Endothelial cell of hepatic sinusoid (primary cell): Measurements from ENCODE around the gene SLC2A13.

Experiments used
- in situ Hi-C: cut with HindIII; loops from 2 replicates; pipeline ENCODE4 v1.10.0; 2017; ENCODE audit warnings: low sequenced_read_pairs

SLC2A13 gene

DNA sequence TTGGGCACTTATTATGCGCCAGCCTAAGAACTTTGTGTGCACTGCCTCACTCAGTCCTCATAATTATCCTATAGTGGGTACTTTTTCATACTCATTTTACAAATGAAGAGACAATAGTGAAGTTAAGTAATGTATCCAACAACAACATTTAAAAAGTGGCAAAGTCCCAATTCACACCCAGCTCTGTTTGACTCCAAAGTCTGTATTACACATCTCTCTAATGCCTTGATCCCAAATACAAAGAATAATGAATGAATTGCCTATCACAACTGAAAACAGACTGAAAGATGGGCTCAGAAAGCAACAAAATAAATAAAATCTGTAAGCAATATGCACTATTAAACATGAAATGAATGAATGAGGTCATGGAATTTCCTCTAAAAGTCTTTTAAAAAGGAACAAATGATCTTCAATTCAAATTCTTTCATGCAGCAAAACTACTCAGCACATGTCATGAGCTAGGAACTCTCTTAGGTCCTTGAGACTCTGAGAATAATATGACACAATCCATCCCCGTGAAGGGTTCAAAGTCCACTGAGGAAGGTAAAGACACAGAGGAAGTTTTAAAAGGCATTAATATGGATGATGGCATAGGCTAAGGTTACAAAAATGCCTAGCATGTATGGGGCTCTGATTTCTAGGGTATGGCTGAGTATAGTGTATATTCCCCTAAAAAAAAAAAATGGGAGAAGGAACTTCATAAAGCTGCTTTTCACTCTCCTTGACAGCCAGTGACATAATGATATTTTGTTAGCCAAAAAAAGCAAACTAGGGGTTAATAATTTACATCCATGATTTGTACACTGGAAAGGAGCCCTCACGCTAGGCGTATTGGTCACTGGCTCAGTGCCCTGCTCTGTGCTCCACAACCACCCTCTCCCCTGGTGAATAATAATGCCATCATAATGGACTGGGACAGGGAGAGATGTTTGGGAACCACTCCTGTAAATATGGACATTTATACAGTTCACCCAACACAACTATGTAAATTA lies 103.4 kb downstream of the SLC2A13 start:
- in situ Hi-C loops: no loop called here

DNA sequence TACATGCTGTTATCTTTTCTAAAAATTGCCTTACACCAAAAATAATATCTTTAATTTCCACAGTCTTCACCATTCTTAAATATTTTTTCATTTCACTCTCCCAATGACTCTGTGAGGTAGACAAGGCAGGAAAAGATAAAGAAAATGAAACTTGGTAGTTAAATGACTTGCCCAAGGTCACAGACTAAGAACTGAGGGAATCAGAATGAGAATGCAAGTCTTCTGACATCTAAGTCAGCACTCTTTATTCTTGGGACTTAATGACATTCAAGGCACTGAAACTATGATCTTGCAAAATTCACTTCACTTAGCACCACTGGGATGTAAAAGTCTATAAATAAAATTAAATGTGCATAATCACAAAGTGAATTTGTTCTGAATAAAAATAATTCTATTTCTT lies 104.5 kb downstream of the SLC2A13 start:
- in situ Hi-C loops: no loop called here

DNA sequence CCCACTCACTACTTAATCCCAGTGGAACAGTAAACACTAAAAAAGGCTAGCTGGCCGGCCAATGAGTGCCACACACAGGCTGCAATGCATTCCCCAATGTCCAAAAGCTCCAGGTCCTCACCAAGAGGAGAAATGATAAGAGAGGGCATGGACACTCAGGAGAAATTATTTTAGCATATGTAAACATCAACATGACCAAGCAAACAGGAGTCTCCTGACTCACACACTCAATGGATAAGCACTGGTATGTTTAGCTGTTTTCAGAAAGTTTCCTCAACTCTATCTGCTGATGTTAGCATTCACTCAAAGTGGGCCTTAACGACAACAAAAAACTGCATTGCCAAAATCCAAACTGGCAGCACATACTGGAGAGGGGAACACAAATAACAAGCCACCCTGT lies 105.0 kb downstream of the SLC2A13 start:
- in situ Hi-C loops: no loop called here

DNA sequence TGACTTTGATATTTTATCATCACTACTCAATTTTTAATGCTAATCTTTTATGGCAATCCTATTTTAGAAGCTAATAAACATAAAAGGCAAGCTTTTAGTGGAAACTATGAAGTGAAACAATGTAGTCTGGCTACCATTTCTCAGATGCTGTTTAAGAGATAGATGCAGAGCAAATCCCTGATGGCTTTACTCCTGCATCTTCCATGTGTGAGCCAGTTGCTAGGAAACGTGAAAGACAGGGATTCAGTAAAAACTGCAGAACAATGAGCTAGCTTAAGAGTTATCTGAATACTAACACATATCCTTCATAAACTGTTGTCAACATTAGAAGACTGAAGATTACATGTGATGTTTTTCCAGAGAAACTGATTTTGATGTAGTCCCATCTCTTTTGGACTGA lies 112.6 kb downstream of the SLC2A13 start:
- in situ Hi-C loops: loop anchor here (5.0 kb wide), 1 partner anchor 61 kb away; no protein-coding TSS in a partner anchor

DNA sequence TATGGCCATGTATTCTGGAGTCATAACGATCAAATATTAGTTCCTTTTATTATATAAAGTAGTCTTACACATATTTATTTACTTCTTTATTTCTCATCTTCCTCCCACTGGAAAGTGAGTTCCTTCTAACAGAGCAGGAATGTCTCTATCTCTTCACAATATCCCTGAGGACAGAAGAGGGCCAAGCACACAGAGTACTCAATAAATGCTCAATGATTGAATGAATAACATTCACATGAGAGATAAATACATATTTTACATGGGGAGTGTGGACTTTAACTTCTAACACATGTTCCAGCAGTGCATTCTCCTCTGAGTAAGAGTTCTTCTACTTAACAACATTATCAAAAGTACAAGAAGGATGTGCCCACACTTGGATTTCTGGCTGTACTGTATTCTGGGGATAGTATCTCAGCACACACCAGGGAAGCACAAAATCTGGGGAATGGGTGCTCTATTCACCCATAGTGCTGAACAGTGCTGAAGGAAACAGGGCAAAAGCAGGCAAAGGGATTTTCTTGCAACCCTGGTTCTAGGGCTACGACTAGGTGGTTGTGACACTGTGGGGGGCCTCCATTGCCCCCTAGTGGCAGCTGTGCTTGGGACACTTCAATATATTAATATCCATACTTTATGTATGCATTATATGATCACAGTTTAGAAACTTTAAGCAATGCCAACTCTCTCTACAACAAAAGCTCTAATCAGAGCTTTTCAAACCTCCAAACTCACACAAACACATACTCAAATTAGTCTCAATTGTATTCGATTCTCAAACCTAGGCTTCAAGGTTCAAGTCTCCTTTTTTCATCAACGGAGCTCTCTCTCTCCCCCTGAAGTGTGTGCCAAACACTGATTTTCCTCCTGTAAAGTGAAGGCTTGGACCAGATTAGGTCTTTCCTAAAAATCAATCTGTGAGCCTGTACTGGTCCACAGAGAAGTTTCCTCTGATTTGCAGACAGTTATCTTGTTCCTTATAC lies 115.5 kb downstream of the SLC2A13 start:
- in situ Hi-C loops: loop anchor here (5.0 kb wide), 1 partner anchor 58 kb away; no protein-coding TSS in a partner anchor

DNA sequence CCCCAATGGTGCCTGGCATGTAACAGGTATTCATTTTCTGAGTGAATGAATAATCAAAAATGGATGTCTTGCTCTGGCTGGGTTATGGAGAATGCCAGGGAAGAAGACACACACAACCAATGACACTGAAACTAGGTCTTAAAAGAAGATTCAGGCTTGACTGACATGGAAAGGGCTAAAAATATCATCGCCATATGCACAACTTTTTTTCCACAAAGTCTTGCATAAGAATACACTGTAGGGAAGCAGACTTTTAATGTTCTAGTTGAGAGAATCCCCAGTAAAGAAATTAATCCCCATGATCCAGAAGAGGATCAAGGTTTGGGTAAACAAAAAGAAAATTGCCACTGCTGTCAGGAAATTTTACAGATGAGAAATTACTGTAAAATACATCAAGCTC lies 116.4 kb downstream of the SLC2A13 start:
- in situ Hi-C loops: loop anchor here (5.0 kb wide), 1 partner anchor 33 kb away; no protein-coding TSS in a partner anchor

DNA sequence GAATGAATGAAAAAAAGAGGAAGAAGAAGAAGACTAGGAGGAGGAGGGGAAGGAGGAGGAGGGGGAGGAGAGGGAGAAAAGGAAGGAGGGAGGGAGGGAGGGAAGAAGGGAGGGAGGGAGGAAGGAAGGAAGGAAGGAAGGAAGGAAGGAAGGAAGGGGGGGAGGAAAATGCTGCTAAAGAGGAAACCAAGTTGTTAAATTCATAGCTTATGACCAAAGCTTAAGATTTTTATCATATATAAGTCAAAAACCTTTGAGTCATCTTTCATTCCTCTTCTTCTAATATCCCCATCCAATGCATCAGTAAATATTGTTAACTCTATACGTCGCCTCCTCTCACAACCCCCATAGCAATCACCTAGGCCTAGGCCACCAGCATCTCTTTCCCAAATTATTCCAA lies 117.3 kb downstream of the SLC2A13 start:
- in situ Hi-C loops: loop anchor here (5.0 kb wide), 1 partner anchor 34 kb away; no protein-coding TSS in a partner anchor

DNA sequence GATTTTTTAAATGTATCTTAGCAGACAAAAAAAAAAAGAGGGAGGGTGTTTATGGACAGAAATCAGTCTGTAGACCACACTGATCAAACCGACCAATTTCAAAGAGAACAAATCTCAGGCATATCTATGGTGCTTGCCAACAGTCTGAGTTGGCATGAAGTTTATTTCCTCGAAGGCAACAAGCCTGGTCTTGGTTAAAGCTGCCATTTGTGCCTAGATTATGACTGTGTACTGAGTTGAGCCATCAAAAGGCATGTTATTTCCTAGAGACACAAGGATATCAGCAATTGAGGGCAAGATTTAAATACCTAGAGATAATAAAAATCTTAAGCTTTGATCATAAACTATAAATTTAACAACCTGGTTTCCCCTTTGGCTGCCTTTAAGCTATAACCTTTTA lies 119.2 kb downstream of the SLC2A13 start:
- in situ Hi-C loops: loop anchor here (5.0 kb wide), 1 partner anchor 36 kb away; no protein-coding TSS in a partner anchor

DNA sequence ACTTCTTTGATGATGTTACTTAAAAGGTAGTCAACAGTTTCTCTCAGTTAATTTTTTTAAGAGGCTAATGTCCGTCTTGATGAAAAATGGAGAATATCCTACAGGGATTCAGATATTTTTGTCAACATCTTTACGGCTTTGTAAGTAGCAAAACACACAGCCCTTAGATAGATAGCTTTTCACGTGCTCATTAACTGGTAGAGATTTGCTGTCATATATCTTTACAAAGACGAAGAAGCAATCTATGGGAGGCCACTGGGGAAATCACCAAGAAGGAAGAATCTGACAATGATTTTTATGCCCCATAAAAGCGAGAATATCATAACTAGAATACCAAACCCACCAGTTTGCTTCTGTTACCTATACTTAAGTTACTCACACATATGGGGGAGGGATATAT lies 121.2 kb downstream of the SLC2A13 start:
- in situ Hi-C loops: loop anchor here (5.0 kb wide), 1 partner anchor 38 kb away; no protein-coding TSS in a partner anchor

DNA sequence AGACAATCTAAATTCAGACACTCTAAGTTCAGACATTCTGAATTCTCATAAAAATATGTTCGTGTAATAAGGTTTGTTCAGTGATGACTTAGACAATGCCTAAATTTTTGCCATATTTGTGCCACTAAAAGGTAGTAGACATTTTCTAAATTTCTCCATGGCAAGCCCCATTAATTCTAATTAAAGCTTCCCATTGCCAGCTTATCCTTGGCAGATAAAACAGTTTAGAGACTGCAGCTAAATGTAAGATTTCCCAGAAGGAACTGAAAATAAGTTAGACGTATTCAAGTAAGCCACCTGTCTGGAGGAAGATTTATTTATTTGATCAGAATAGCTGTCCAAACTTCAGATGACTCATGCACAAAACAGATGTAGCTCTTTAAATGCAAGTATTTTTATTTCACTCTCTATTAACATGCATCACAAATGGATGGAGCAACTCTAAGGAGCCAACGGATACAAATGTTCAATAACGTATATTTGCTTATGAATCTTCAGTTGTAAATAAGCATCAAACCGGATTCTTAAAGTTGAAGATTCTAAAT lies 130.4 kb downstream of the SLC2A13 start:
- in situ Hi-C loops: no loop called here

DNA sequence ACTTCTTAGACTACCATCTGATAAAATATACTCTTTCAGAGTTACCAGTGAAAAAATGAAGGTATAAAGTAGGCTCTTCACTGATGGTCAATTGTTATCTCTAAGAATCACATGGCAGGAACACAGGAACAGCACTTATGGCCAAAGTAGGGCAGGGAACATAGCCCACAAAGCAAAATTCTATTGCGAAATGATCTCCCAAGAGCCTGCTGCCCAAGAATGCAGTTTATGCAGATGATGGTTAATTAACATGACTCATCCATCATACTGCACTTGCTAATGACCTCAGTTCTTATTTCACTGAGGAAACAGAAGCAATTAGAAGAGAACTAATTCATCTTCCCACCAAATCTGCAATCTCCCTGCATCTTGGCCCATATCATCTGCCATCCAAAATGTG lies 133.8 kb downstream of the SLC2A13 start:
- in situ Hi-C loops: no loop called here

DNA sequence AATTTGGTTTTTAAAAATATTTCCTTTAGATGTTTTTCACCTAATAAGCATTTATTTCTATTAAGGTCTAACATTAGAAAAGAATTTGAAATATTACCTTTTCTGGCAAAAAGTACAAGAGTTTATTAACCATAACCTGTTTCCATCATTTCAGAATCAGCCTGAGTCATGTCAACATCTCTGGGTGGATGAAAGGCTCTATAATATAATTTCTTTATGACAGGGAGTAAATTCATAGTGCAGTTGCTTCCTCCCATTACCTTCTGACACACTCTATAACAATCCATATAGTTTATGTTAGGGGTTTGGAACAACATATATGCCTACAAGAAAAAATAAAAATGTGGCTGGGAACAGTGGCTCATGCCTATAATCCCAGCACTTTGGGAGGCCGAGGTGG lies 134.5 kb downstream of the SLC2A13 start:
- in situ Hi-C loops: no loop called here

DNA sequence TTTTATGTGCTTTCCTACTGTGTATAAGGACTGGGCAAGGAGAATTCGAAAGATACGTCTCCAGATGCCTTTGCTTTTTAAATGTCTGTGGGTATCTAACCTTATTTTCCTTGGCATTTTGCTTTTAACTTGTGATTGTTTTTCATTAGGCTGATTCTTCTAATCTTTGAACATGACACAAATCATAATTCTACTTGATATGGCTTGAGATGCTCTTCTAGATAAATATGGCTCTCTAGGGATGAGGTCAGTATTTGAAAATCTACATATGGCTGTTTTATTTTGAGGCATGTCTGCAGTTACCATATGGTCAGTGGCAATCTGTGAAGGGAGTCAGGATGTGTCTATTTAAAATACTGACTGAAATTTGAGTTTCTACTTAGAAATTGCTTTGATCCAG lies 139.2 kb downstream of the SLC2A13 start:
- in situ Hi-C loops: no loop called here

DNA sequence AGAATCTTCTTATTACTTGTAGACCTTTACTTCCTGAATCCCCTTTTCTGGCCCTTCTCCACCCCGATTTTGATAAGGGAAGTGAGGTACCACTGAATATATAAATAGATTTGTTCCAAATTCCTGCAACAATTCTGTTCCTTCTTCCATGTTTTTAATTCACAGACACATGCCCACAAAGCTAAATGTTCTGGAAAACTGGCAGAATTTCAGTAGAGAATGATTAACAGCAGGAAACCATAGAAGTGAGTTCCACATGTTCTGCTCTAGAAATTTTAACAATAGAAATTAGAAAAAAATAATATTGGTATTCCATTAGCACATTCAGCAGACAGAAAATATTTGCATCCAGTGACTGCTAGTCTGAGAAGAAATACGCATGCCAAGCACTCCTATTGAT lies 139.6 kb downstream of the SLC2A13 start:
- in situ Hi-C loops: no loop called here

DNA sequence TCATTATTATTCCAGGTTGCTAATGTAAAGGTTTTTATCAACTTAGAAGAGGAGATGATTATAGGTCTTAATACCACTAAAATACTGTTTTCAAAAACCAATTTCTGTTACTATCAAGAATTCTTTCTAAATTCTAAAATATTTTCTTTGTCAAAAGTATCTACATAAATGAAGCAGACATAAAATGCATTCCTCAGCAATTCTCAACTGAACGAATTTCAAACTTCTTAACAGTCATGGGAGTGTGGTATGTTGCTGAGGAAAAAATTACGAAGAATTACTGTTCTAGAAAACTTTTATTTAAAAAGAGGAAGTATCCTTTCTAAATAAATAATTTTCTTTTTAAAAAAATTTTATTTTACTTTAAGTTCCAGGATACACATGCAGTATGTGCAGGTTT lies 146.4 kb downstream of the SLC2A13 start:
- in situ Hi-C loops: loop anchor here (10.0 kb wide), 1 partner anchor 485 kb away; no protein-coding TSS in a partner anchor

DNA sequence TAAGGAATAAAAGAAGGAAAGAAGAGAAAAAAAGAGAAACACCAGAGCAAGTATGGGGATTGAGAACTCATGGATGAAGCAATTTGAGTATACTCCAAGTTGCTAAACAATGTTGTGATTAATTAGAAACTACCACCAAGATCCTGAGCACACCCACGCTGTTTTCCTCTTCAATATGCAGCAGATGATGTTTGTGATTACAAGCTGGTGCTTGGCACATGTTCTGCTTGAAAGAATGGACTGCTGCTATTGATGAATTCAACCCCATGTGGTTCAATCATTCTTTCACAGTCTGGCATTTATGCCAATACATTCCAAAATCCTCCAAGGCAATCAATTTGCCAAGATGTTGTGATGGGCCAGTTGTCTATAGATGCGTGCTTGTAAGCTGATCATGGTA lies 146.8 kb downstream of the SLC2A13 start:
- in situ Hi-C loops: loop anchor here (10.0 kb wide), 1 partner anchor 486 kb away; no protein-coding TSS in a partner anchor

DNA sequence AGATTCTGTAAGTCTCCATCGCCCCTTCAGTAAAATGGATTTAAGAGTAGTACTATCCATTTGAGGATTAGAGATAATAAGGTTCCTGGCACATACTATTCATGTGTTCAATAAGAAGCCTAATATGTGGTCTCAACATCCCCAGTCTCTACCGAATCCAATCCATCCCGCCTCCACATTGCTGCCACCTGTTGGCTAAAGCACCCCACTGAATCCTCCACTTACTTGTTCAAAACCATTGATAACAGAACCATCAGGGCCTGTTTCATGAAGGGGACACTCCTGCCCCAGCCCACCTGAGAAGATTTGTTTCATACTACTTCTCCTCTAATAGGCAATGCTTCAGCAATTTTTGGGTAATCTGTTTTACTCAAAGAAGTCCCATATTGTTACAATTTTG lies 147.5 kb downstream of the SLC2A13 start:
- in situ Hi-C loops: loop anchor here (10.0 kb wide), 1 partner anchor 486 kb away; no protein-coding TSS in a partner anchor

DNA sequence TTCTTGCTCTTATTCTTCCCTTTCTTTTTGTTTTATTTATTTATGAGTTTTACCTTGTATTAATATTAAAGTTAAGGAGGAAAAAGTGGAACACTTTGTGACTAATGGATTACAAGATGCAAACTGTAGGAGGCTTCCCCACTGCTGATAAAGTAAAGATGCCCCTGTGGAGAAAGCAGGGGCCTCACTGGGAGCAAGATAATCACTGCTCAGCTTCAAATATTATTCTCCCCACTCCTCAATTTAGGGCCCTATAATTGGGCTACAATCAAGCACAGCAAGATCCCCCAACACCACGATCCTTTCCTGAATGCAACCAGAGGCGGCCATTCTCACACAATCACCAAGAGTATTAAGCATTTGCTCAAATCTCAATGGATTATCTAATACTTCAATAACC lies 149.2 kb downstream of the SLC2A13 start:
- in situ Hi-C loops: loop anchor here (10.0 kb wide), 1 partner anchor 488 kb away; no protein-coding TSS in a partner anchor

DNA sequence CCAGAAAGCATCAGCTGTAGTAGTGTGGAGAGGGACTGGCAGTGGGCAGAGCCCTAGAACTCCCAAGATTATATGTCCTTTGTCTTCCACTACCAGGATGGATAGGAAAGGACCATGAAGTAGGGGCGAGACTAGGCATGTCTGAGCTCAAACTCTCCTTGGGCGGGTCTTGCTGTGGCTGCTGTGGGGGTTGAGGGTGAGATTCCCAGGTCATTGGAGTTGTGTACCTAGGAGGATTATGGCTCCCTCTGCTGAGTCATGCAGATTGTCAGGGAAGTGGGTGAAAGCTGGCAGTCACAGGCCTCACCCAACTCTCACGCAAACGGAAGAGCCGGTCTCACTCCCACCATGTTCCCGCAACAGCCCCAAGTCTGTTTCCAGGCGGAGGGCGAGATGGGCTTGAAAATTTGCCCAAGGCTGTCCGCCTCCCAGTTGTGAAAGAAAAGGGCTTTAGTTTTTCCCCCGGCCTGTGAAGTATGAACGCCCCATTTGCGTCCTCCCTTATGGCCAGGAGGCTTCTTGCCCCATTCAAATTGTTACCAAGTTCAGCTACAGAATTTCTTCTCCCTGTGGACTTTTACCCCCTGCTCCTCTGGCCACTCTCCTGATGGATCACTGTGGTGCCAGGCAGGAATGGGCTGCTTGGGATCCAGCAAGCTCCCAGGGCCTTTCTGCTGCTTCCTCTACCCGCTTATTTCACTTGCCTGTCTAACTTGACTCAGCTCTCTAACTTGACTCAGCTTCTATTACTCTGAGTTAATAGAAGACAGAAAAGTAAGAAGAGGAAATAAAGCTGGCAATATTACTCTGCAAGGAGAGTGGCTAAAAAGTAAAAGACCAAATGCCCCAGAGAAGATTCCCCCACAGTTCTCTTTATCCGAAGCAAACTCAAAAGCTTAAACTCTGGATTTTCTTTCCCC lies 159.3 kb downstream of the SLC2A13 start:
- in situ Hi-C loops: no loop called here
